Subcutaneous abdominal adipose tissue (tissue), 5 donors: ENCODE data around the gene DRD2.
"Not testable (repeated sequence)": the region's sequence is repeated elsewhere in the genome, so short reads cannot be mapped to it uniquely, and the experiment has no call there.

Experiments
- H3K27ac ChIP-seq: one replicate; pipeline ENCODE4 v1.7.0; 2013; ENCODE audit warnings: low read depth, mild to moderate bottlenecking, inconsistent platforms, low read length, moderate library complexity
- H3K27me3 ChIP-seq, 5 donors: one replicate each; pipeline ENCODE4 v1.7.0; 2013; ENCODE audit warnings: low read length in 5 of 5, inconsistent platforms in 1 of 5; ENCODE audit not compliant: control insufficient read depth in 5 of 5, insufficient read depth in 4 of 5
- H3K36me3 ChIP-seq, 5 donors: one replicate each; pipeline ENCODE4 v1.7.0; 2013; ENCODE audit warnings: low read length in 5 of 5; ENCODE audit not compliant: control insufficient read depth in 5 of 5, insufficient read depth in 5 of 5
- H3K4me1 ChIP-seq, 5 donors: one replicate each; pipeline ENCODE4 v1.7.0; 2013; ENCODE audit warnings: low read length in 5 of 5, mild to moderate bottlenecking in 3 of 5, moderate library complexity in 1 of 5; ENCODE audit not compliant: control insufficient read depth in 5 of 5, insufficient read depth in 5 of 5
- H3K4me3 ChIP-seq, 5 donors: one replicate each; pipeline ENCODE4 v1.7.0; 2013; ENCODE audit warnings: low read length in 5 of 5, low read depth in 1 of 5
- H3K9ac ChIP-seq, 5 donors: one replicate each; pipeline ENCODE4 v1.7.0; 2013; ENCODE audit warnings: low read length in 5 of 5, mild to moderate bottlenecking in 4 of 5, moderate library complexity in 3 of 5
- H3K9me3 ChIP-seq, 5 donors: one replicate each; pipeline ENCODE4 v1.7.0; 2013; ENCODE audit warnings: low read length in 5 of 5; ENCODE audit not compliant: control insufficient read depth in 5 of 5
- donor health status: healthy.
- donor health status: healthy.
- donor health status: healthy.
- donor health status: healthy.
- donor health status: healthy.

The DRD2 gene

DNA sequence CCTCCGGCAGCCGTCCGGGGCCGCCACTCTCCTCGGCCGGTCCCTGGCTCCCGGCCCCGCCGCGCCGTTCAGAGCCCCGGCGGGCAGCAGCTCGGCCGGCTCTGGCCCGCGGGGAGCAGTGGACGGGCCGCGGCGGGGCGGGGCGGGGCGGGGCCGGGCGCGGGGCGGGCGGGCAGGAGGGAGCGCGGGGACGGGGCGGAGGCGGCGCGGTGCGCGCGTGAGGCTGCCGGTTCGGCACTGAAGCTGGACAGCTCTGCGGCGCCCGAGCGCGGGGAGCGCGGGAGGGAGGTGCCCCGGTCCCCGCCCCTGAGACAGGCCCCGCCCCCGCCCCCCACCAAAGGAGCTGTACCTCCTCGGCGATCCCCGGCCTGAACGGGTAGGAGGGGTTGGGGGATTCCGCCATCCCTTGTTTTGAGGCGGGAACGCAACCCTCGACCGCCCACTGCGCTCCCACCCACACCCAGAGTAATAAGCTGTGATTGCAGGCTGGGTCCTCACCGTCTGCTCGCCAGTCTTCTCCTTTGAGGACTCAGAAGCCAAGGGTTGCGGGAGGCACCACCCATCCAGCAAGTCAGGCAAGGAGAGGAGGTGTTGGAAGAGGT lies at the start of gene DRD2:
Gene DRD2, minus strand, starts transcription at position 239 of the 602 bp plus-strand sequence. CDS start 50,747 bp downstream, outside the sequence.
- no peak within 1 kb of the TSS for H3K9ac ChIP-seq
- H3K4me1 ChIP-seq: peaks cover 0 to 11% (median 5%) of the 10 kb centered on the region in 5 donors
- H3K27ac ChIP-seq: no peak within 1 kb of the TSS
- H3K27me3 ChIP-seq: peaks cover 31 to 62% (median 44%) of the 10 kb centered on the region in 5 donors
- H3K9me3 ChIP-seq: peaks cover 0 to 2% (median 0%) of the 10 kb centered on the region in 5 donors
- H3K36me3 ChIP-seq: no peaks in the 10 kb centered on the region
- peak within 1 kb of the TSS in 1 of 5 donors; percentile 43 for H3K4me3 ChIP-seq

DNA sequence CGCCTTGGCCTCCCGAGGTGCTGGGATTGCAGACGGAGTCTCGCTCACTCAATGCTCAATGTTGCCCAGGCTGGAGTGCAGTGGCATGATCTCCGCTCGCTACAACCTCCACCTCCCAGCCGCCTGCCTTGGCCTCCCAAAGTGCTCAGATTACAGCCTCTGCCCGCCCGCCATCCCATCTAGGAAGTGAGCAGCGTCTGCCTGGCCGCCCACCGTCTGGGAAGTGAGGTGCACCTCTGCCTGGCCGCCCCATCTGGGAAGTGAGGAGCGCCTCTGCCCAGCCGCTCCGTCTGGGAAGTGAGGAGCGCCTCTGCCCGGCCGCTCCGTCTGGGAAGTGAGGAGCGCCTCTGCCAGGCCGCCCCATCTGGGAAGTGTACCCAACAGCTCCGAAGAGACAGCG lies 48.7 kb upstream of the DRD2 start:
- not testable (repeated sequence) for H3K36me3 ChIP-seq, H3K9ac ChIP-seq, H3K27me3 ChIP-seq, H3K4me3 ChIP-seq, H3K27ac ChIP-seq, H3K4me1 ChIP-seq, H3K9me3 ChIP-seq

DNA sequence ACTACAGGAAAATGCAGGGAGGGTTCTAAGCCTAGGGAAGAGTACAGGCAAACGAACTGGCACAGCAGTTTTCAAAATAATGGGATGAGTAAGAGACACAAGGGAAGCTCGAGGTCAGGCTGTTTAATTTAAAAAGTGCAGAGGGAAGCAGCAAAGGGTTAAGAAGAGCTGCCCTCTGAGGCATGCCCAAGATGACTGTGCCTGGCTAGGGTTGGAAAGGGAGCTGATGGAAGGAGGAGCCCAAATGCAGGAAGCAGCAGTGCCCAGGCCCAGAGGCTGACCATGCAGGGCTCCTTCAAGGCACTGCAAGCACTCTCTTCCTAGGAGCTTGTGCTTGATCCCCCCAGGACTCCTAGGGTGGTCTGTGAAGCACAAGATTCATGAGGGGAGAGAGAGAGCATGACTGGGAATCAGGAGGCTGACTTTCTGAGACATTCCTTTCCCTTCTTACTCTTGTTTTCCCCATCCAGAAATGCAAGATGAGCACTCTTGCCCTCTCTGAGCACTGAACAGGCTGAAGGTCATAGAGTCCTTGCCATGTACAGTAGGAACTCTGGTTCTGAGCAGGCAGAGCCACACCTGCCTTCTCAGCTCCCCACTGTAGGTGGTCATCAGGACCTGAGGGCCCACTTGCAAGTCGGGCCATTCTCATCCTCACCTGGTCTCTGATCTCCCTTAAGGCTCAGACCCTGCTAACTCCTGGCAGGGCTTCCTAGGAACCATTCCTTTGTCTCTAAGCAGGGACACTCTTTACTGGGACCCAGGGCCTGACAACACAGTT lies 46.7 kb upstream of the DRD2 start:
- Histone ChIP-seq H3K27ac (no peak overlapping the region), H3K27me3 (peaks cover 0 to 7% (median 0%) of the 10 kb centered on the region in 5 donors), H3K9me3 (peaks cover 0 to 5% (median 0%) of the 10 kb centered on the region in 5 donors), H3K36me3 (no peaks in the 10 kb centered on the region), H3K4me3 (no peak overlapping the region), H3K4me1 (no peaks in the 10 kb centered on the region), H3K9ac (no peak overlapping the region)

DNA sequence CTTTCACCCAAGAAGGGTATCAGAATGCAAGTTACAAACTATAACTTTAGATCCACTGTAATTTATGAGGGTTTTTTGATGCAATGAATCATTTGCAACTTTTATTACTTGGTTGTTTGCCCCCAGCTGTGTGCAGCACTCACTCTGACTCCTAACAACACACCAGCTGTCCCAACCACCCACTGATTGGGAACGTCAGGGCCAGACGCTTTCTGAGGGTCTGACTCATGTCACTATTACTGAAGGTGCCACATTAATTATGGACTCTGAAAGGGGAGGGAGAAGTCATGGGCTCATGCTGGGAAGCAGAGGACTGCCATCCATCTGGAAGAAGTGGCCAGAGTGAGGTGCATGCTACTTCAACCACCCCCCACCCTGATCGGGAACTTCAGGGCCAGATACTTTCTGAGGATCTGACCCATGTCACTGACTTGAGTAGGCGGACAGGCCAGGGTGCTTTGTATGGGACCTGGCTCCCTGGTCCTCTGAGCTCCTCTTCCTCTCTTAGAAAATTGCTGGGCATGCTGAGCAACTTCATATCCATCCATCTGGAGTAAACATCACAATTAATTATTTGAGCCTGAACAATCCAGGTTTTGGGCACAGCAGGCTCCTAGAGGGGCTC lies 44.9 kb upstream of the DRD2 start:
- no peak overlapping the region for H3K27ac ChIP-seq
- no peak overlapping the region for H3K9ac ChIP-seq
- no peaks in the 10 kb centered on the region for H3K36me3 ChIP-seq
- peaks cover 0 to 7% (median 0%) of the 10 kb centered on the region in 5 donors for H3K27me3 ChIP-seq
- no peaks in the 10 kb centered on the region for H3K4me1 ChIP-seq
- peaks cover 0 to 6% (median 0%) of the 10 kb centered on the region in 5 donors for H3K9me3 ChIP-seq
- no peak overlapping the region for H3K4me3 ChIP-seq

DNA sequence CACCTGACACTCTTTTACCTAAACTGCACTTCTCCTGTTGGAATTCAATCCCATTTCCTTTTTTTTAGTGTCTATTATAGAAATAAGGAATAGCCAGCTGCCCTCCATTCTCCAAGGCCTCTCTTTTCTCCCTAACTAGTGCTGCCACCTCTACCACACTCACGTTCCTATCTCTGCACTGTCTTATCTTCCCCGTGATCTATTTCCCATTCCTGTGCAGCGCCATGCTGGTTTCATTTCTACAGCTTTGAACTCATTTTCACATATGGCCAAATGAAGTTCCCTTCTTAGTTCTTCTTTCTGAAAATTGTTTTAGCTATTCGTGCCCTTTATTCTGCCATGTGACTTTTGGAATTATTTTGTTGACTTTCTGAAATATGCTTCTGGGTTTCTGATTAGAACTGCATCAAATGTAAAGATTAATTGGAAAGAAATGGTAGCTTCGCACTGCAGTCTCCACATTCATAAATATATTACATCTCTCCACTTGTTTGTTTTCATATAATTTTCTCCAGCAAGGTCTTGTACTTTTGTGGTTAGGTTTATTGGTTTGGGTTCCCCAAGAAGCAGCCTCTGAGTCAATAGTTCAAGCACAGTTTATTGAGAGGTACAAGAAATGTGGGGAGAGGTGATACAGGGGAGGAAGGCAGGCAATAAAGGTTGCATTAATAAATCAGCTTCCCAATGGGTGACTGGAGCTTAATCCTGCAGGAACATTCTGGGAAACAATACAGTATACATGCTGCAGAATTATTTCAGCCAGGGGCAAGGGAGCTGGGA lies 43.7 kb upstream of the DRD2 start:
- H3K27me3 ChIP-seq: peaks cover 0 to 7% (median 0%) of the 10 kb centered on the region in 5 donors
- H3K36me3 ChIP-seq: no peaks in the 10 kb centered on the region
- H3K9ac ChIP-seq: no peak overlapping the region
- no peaks in the 10 kb centered on the region for H3K4me1 ChIP-seq
- H3K9me3 ChIP-seq: peaks cover 0 to 6% (median 0%) of the 10 kb centered on the region in 5 donors
- no peak overlapping the region for H3K4me3 ChIP-seq
- H3K27ac ChIP-seq: no peak overlapping the region

DNA sequence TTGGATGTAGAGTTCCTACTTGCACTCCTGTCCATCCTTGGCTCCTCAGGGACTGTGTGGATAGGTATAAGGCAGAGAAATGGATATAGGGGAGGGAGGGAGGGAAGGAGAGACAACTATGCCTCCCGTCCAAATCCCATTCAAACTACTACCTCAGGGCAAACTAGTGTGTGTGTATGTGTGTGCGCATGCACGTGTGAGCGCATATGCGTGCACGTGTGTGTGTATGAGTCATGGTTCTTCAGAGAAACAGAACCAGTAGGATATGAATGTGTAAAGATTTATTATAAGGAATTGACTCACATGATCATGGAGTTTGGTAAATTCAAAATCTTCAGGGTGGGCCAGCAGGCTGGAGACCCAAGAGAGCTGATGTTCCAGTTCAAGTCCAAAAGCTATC lies 42.2 kb upstream of the DRD2 start:
- Histone ChIP-seq H3K9me3 (peaks cover 0 to 6% (median 0%) of the 10 kb centered on the region in 5 donors), H3K27me3 (peaks cover 0 to 7% (median 0%) of the 10 kb centered on the region in 5 donors), H3K4me1 (no peaks in the 10 kb centered on the region), H3K9ac (no peak overlapping the region), H3K36me3 (no peaks in the 10 kb centered on the region), H3K27ac (no peak overlapping the region), H3K4me3 (no peak overlapping the region)

DNA sequence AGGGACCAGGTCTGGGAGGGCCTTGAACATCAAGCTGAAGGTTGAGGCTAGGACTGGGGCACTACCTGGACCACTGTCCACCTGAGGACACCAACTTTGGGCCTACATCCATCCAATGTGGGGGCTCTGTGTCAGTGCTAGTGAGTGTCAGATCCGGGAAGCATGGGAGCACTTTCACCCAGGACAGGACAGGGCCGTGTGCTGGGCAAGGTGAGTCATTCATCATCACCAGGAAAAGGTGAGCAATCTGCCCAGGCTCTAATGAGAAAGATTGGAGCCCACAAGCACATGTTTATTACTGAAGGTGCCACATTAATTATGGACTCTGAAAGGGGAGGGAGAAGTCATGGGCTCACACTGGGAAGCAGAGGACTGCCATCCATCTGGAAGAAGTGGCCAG lies 39.7 kb upstream of the DRD2 start:
- H3K4me3 ChIP-seq: no peak overlapping the region
- peaks cover 0 to 6% (median 0%) of the 10 kb centered on the region in 5 donors for H3K9me3 ChIP-seq
- H3K9ac ChIP-seq: no peak overlapping the region
- H3K27ac ChIP-seq: no peak overlapping the region
- no peaks in the 10 kb centered on the region for H3K4me1 ChIP-seq
- H3K36me3 ChIP-seq: no peaks in the 10 kb centered on the region
- H3K27me3 ChIP-seq: no peaks in the 10 kb centered on the region

DNA sequence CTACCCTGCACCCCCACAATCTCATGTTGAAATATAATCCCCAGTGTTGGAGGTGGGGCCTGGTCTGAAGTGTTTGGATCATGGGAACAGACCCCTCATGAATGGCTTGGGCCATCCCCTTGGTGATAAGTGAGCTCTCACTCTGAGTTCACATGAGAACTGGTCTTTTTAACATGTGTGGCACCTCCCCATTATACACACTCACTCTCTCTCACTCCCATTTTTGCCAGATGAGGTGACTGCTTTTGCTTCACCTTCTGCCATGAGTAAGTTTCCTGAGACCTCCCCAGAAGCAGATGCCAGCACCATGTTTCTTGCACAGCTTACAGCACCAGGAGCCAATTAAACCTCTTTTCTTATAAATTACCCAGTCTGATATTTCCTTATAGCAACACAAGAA lies 32.1 kb upstream of the DRD2 start:
- H3K4me3 ChIP-seq: no peak overlapping the region
- no peak overlapping the region for H3K27ac ChIP-seq
- H3K27me3 ChIP-seq: peaks cover 0 to 2% (median 0%) of the 10 kb centered on the region in 5 donors
- no peaks in the 10 kb centered on the region for H3K36me3 ChIP-seq
- no peak overlapping the region for H3K9ac ChIP-seq
- no peaks in the 10 kb centered on the region for H3K9me3 ChIP-seq
- H3K4me1 ChIP-seq: no peaks in the 10 kb centered on the region

DNA sequence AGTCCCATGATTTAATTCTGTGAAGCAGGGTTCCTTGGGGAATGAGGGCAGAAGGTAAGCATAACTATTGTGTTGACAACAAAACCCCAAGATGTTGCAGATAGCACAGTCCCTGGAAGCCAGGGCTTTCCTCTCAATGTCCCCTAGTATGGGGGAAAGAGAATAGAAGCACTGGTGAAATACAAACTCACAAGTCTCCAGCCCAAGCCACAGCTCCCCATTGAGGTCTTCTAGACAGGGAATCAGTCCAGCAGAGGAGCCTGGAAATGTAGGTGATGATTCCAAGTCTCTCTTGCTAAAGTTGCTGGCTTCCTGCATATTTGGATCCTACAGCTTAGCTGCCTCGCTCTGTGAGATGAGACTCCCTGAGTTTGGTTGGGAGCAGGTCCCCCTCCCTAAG lies 31.7 kb upstream of the DRD2 start:
- Histone ChIP-seq H3K4me3 (no peak overlapping the region), H3K4me1 (no peaks in the 10 kb centered on the region), H3K27me3 (peaks cover 0 to 2% (median 0%) of the 10 kb centered on the region in 5 donors), H3K27ac (no peak overlapping the region), H3K36me3 (no peaks in the 10 kb centered on the region), H3K9me3 (no peaks in the 10 kb centered on the region), H3K9ac (no peak overlapping the region)
